Adipocyte (in vitro differentiated cells): Measurements from ENCODE around the gene TLR7.

Experiments
- DNase-seq: peaks from one replicate; pipeline ENCODE4 v3.0.0-alpha.2; 2015; ENCODE audit warnings: low read depth
- H3K27me3 ChIP-seq: replicated peaks from 2 replicates; pipeline ENCODE4 v1.7.0; 2013; ENCODE audit warnings: mild to moderate bottlenecking, low read length, moderate library complexity; ENCODE audit not compliant: control insufficient read depth, insufficient read depth
- H3K36me3 ChIP-seq: 2 replicates; pipeline ENCODE4 v1.7.0; 2013; ENCODE audit warnings: low read length, mild to moderate bottlenecking, moderate library complexity; ENCODE audit not compliant: control insufficient read depth, insufficient read depth, severe bottlenecking
- H3K4me1 ChIP-seq: 2 replicates; pipeline ENCODE4 v1.7.0; 2013; ENCODE audit warnings: mild to moderate bottlenecking, low read length, moderate library complexity; ENCODE audit not compliant: control insufficient read depth, insufficient read depth
- H3K4me3 ChIP-seq: 2 replicates; pipeline ENCODE4 v1.7.0; 2013; ENCODE audit warnings: mild to moderate bottlenecking, low read length, moderate library complexity
- H3K9ac ChIP-seq: 2 replicates; pipeline ENCODE4 v1.7.0; 2013; ENCODE audit warnings: mild to moderate bottlenecking, low read length, moderate library complexity
- H3K9me3 ChIP-seq: 2 replicates; pipeline ENCODE4 v1.7.0; 2013; ENCODE audit warnings: mild to moderate bottlenecking, low read length, moderate library complexity; ENCODE audit not compliant: control insufficient read depth

Gene TLR7

DNA sequence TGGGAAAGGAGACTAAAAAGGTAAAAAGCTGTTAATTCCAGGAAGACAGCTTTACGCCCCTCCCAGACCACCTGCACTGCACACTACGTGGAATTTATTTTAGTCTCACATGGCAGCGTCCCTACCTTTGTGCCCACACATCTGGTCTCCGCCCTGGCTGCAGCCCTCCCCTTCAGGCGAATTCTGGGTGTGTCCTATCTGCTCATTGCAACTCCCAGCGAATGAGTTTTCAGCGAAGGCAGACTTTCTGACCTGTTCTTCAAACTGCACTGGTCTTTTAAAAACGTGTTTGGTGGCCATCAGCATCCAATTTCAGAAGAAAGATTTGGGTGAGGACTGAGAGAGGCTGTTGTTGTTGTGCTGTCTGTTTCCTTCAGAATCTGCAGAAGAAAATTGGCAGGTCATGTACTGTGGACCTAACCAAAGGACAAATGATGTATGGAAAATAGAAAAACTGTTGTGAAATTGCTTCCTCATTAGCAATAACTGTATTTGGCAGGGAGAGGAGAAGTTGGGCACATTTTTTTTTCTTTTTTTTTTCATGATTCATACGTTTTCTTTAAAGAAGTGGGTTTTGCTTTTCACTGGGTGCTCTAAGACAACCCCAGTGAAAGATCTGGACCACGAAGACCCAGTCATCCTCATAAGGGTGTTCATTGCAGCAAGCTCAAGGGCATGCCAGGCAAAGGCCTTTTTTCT, 43.7 kb downstream of the TLR7 start:
- H3K9me3 ChIP-seq = no peaks in the 10 kb centered on the region
- H3K4me3 ChIP-seq = no peak overlapping the region
- DNase-seq = no peak
- no peaks in the 10 kb centered on the region for H3K36me3 ChIP-seq
- H3K4me1 ChIP-seq = no peaks in the 10 kb centered on the region
- H3K9ac ChIP-seq = no peak overlapping the region
- peaks cover 26% of the 10 kb centered on the region for H3K27me3 ChIP-seq

DNA sequence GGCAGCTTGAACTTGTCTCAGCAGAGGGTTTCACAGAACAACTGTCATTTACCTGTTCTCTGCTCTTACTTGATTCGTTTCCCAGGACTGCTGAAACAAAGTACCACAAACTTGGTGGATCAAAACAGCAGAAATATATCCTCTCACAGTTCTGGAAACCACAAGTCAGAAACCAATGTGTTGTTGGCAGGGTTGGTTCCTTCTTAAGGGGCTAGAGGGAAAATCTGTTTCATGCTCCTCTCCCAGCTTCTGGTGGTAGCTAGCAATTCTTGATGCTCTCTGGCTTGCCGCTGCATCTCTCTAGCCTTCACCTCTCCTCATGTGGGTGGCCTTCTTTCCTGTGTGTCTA, 44.2 kb downstream of the TLR7 start:
- peaks cover 26% of the 10 kb centered on the region for H3K27me3 ChIP-seq
- H3K36me3 ChIP-seq = no peaks in the 10 kb centered on the region
- H3K4me3 ChIP-seq = no peak overlapping the region
- DNase-seq = no peak
- H3K4me1 ChIP-seq = no peaks in the 10 kb centered on the region
- no peak overlapping the region for H3K9ac ChIP-seq
- no peaks in the 10 kb centered on the region for H3K9me3 ChIP-seq

DNA sequence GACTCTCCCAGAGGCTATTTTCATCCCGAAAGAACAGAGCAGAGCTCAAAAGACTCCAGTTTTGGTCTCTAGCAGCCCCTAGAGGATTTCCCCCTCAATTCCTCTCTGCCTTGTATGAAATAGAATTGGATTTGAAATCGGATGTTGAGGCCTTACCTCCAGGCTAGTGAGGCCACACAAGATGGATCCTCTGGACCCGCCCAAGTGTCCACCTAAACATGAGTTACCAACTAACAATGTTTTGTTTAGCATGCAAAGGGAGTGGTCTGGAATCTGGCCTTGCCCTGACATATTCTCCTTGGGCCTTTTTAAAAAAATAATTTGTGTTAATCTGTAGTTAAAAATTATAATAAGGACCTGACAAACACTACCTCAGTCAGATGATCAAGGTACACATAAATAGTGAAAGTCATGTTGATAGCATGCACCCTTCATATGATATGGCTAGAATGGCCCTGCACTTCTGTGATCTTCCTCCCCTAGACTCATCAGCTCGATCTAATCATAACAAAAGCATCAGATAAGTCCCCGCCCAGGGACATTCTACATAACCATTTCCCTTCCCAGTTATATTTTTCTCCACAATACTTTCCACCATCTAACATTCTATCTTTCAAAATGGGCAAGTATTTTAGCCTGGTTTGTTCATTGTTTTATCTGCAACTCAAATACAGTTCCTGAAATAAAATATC, 46.1 kb downstream of the TLR7 start:
- Histone ChIP-seq H3K9ac (no peak overlapping the region), H3K27me3 (peaks cover 32% of the 10 kb centered on the region), H3K36me3 (no peaks in the 10 kb centered on the region), H3K4me1 (no peaks in the 10 kb centered on the region), H3K4me3 (no peak overlapping the region), H3K9me3 (no peaks in the 10 kb centered on the region)
- DNase-seq = no peak

DNA sequence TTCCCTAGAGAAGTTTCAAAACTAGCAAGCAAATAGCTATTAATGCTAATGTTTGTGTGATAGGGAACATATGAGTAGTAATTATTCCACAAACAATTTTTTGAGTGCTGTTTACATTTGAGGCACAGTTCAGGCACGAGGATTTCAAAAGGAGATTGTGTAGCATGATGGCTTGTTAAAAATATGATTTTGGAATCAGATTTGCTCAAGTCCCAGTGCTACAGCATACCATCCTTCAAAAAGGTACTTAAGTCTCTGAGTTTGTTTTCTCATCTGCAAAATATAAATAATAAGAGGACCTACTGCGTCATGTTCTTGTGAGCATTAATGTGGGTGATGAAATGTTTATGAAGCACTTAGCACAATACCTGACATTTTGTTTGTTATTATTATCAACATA, 50.9 kb downstream of the TLR7 start:
- peaks cover 23% of the 10 kb centered on the region for H3K27me3 ChIP-seq
- no peaks in the 10 kb centered on the region for H3K4me1 ChIP-seq
- H3K4me3 ChIP-seq = no peak overlapping the region
- H3K9ac ChIP-seq = no peak overlapping the region
- no peaks in the 10 kb centered on the region for H3K36me3 ChIP-seq
- DNase-seq = no peak
- H3K9me3 ChIP-seq = peaks cover 4% of the 10 kb centered on the region

DNA sequence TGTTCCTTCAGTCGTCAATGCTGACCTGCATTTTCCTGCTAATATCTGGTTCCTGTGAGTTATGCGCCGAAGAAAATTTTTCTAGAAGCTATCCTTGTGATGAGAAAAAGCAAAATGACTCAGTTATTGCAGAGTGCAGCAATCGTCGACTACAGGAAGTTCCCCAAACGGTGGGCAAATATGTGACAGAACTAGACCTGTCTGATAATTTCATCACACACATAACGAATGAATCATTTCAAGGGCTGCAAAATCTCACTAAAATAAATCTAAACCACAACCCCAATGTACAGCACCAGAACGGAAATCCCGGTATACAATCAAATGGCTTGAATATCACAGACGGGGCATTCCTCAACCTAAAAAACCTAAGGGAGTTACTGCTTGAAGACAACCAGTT, 52.2 kb downstream of the TLR7 start:
- Histone ChIP-seq H3K36me3 (no peaks in the 10 kb centered on the region), H3K27me3 (peaks cover 15% of the 10 kb centered on the region), H3K9ac (no peak overlapping the region), H3K4me1 (no peaks in the 10 kb centered on the region), H3K9me3 (peaks cover 4% of the 10 kb centered on the region), H3K4me3 (no peak overlapping the region)
- DNase-seq = no peak

DNA sequence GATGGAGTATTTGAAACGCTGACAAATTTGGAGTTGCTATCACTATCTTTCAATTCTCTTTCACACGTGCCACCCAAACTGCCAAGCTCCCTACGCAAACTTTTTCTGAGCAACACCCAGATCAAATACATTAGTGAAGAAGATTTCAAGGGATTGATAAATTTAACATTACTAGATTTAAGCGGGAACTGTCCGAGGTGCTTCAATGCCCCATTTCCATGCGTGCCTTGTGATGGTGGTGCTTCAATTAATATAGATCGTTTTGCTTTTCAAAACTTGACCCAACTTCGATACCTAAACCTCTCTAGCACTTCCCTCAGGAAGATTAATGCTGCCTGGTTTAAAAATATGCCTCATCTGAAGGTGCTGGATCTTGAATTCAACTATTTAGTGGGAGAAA, 52.7 kb downstream of the TLR7 start:
- Histone ChIP-seq H3K27me3 (peaks cover 15% of the 10 kb centered on the region), H3K9ac (no peak overlapping the region), H3K9me3 (peaks cover 4% of the 10 kb centered on the region), H3K36me3 (no peaks in the 10 kb centered on the region), H3K4me3 (no peak overlapping the region), H3K4me1 (no peaks in the 10 kb centered on the region)
- DNase-seq = no peak

DNA sequence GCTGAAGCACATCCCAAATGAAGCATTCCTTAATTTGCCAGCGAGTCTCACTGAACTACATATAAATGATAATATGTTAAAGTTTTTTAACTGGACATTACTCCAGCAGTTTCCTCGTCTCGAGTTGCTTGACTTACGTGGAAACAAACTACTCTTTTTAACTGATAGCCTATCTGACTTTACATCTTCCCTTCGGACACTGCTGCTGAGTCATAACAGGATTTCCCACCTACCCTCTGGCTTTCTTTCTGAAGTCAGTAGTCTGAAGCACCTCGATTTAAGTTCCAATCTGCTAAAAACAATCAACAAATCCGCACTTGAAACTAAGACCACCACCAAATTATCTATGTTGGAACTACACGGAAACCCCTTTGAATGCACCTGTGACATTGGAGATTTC, 54.1 kb downstream of the TLR7 start:
- H3K9ac ChIP-seq = no peak overlapping the region

DNA sequence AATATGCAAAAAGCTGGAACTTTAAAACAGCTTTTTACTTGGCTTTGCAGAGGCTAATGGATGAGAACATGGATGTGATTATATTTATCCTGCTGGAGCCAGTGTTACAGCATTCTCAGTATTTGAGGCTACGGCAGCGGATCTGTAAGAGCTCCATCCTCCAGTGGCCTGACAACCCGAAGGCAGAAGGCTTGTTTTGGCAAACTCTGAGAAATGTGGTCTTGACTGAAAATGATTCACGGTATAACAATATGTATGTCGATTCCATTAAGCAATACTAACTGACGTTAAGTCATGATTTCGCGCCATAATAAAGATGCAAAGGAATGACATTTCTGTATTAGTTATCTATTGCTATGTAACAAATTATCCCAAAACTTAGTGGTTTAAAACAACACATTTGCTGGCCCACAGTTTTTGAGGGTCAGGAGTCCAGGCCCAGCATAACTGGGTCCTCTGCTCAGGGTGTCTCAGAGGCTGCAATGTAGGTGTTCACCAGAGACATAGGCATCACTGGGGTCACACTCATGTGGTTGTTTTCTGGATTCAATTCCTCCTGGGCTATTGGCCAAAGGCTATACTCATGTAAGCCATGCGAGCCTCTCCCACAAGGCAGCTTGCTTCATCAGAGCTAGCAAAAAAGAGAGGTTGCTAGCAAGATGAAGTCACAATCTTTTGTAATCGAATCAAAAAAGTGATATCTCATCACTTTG, 55.2 kb downstream of the TLR7 start:
- no peak overlapping the region for H3K9ac ChIP-seq
- peaks cover 4% of the 10 kb centered on the region for H3K9me3 ChIP-seq
- no peak for DNase-seq
- H3K36me3 ChIP-seq = no peaks in the 10 kb centered on the region
- H3K4me3 ChIP-seq = no peak overlapping the region
- no peaks in the 10 kb centered on the region for H3K4me1 ChIP-seq
- peaks cover 9% of the 10 kb centered on the region for H3K27me3 ChIP-seq

More for the DNA sequence above, 54.1 kb downstream of the TLR7 start:
- no peaks in the 10 kb centered on the region for H3K36me3 ChIP-seq
- no peaks in the 10 kb centered on the region for H3K4me1 ChIP-seq
- H3K9me3 ChIP-seq = peaks cover 4% of the 10 kb centered on the region
- H3K4me3 ChIP-seq = no peak overlapping the region
- no peak for DNase-seq
- H3K27me3 ChIP-seq = peaks cover 15% of the 10 kb centered on the region

DNA sequence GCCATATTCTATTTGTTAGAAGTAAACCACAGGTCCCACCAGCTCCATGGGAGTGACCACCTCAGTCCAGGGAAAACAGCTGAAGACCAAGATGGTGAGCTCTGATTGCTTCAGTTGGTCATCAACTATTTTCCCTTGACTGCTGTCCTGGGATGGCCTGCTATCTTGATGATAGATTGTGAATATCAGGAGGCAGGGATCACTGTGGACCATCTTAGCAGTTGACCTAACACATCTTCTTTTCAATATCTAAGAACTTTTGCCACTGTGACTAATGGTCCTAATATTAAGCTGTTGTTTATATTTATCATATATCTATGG, 55.7 kb downstream of the TLR7 start:
- Histone ChIP-seq H3K4me1 (no peaks in the 10 kb centered on the region), H3K9me3 (peaks cover 4% of the 10 kb centered on the region), H3K4me3 (no peak overlapping the region), H3K36me3 (no peaks in the 10 kb centered on the region), H3K9ac (no peak overlapping the region), H3K27me3 (peaks cover 8% of the 10 kb centered on the region)
- DNase-seq = no peak

DNA sequence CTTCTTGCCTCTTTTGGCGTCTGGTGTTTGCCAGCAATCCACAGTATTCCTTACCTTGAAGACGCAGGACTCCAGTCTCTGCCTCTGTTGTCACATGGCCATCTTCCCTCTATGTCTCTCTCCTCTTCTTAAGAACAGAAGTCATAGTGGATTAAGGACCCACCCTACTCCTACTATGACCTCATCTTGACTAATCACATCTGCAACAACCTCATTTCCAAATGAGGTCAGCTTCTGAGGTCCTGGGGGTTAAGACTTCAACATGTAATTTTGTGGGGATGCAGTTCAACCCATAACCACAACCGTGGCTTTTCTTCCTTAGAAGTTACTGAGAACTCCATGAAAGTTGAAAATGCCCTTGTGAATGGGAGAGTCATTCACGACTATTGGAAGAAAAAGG, 62.8 kb downstream of the TLR7 start:
- Histone ChIP-seq H3K9ac (no peak overlapping the region), H3K36me3 (no peaks in the 10 kb centered on the region), H3K9me3 (peaks cover 4% of the 10 kb centered on the region), H3K4me3 (no peak overlapping the region), H3K4me1 (no peaks in the 10 kb centered on the region), H3K27me3 (no peaks in the 10 kb centered on the region)
- DNase-seq = no peak

DNA sequence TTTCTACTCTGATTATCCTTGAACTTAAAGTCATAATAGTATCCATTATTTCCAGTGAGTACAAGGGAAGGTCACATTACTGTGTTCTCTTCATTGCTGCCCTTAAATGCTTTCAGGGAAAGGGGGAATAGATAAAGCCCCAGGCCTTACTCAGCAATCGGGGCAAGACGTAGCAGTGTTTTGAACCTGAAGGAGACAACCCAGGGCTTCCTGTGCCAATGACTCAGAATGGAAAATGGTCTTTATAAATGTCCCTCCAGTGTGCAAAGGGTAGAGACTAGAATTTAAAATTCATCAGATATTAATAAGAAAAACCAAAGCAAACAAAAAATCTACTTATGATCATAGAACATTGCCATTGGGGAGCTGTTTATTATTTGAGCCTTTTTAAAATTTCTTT, 63.3 kb downstream of the TLR7 start:
- no peak for DNase-seq
- Histone ChIP-seq H3K9ac (no peak overlapping the region), H3K27me3 (no peaks in the 10 kb centered on the region), H3K9me3 (peaks cover 4% of the 10 kb centered on the region), H3K36me3 (no peaks in the 10 kb centered on the region), H3K4me1 (no peaks in the 10 kb centered on the region), H3K4me3 (no peak overlapping the region)
